ENCODE data around the gene BCL2L12.

BCL2L12 gene

GRCh38 chr19:49643466-49643865 is 22.3 kb upstream of the BCL2L12 start:
- TF ChIP-seq KLF1 (tag by site-specific recombination; IDR thresholded peaks at IDR 0.05) (peak; percentile 7; the same call in 1 of the 2 replicates), EGR2 (tag by site-specific recombination; IDR thresholded peaks at IDR 0.05; ENCODE audit: low read depth) (no peak)
- H3K27ac ChIP-seq (ENCODE audit: extremely low read depth, low read depth, low read length) = no peak overlapping the region
- H3K9me3 ChIP-seq (ENCODE audit: control insufficient read depth, insufficient read depth, low read depth, low read length) = no peaks in the 10 kb centered on the region
- H3K4me1 ChIP-seq (ENCODE audit: control insufficient read depth, insufficient read depth, low read length) = peaks cover 22% of the 10 kb centered on the region
- H3K36me3 ChIP-seq (ENCODE audit: control insufficient read depth in 2 of 2, insufficient read depth in 1 of 2, low read length in 2 of 2) = peaks cover 19 to 46% of the 10 kb centered on the region in 2 experiments
- no peak overlapping the region for H3K4me3 ChIP-seq (ENCODE audit: low read depth, low read length)
- POLR2A ChIA-PET = interaction anchor here (1.0 to 2.7 kb wide), 4 partner anchors 14 to 33 kb away, joined by 3 to 9 read pairs (median 4); no protein-coding TSS in a partner anchor
- CTCF ChIA-PET = interaction anchor here (0.6 to 6.5 kb wide), 6 partner anchors 11 to 1325 kb away, joined by 3 to 59 read pairs (median 4); partner anchors contain the start of gene PRR12

- TF ChIP-seq ZSCAN16 (tag by site-specific recombination; IDR thresholded peaks at IDR 0.05) = no peak
- TF ChIP-seq ZNF16 (tag by site-specific recombination; IDR thresholded peaks at IDR 0.05; ENCODE audit: low read depth) = no peak
- TF ChIP-seq PBX3 (CRISPR knock-in tag; IDR thresholded peaks at IDR 0.05) = no peak
- TF ChIP-seq ZNF629 (tag by site-specific recombination; IDR thresholded peaks at IDR 0.05) = no peak
- no peak for TF ChIP-seq ZFHX2 (tag by site-specific recombination; conservative IDR thresholded peaks at IDR 0.05)
- Histone ChIP-seq H3K4me3 (ENCODE audit: low read depth, low read length) (no peak overlapping the region), H3K9me3 (ENCODE audit: control insufficient read depth, insufficient read depth, low read depth, low read length) (no peaks in the 10 kb centered on the region), H3K4me1 (ENCODE audit: control insufficient read depth, insufficient read depth, low read length) (peaks cover 14% of the 10 kb centered on the region), H3K36me3 (ENCODE audit: control insufficient read depth in 2 of 2, insufficient read depth in 1 of 2, low read length in 2 of 2) (peaks cover 37 to 64% of the 10 kb centered on the region in 2 experiments), H3K27ac (ENCODE audit: extremely low read depth, low read depth, low read length) (peak overlapping the region; percentile 7; the same call in 1 of the 2 replicates)
- ChIA-PET CTCF (interaction anchor here (6.5 kb wide), 1 partner anchor 27 kb away, joined by 59 read pairs; no protein-coding TSS in a partner anchor), POLR2A (interaction anchor here (0.6 to 1.4 kb wide), 4 partner anchors 10 to 124 kb away, joined by 3 to 11 read pairs (median 5); partner anchors contain the start of genes BCL2L12, IRF3 and PRMT1)
Observed at GRCh38 chr19:49645592-49645991, 20.1 kb upstream of the BCL2L12 start.

- H3K4me1 ChIP-seq (ENCODE audit: control insufficient read depth, insufficient read depth, low read length) = peaks cover 10% of the 10 kb centered on the region
- POLR2A ChIA-PET = interaction anchor here (0.6 to 1.4 kb wide), 4 partner anchors 10 to 125 kb away, joined by 3 to 11 read pairs (median 5); partner anchors contain the start of genes BCL2L12, IRF3 and PRMT1
- no peaks in the 10 kb centered on the region for H3K9me3 ChIP-seq (ENCODE audit: control insufficient read depth, insufficient read depth, low read depth, low read length)
- no peak overlapping the region for H3K27ac ChIP-seq (ENCODE audit: extremely low read depth, low read depth, low read length)
- peaks cover 37 to 66% of the 10 kb centered on the region in 2 experiments for H3K36me3 ChIP-seq (ENCODE audit: control insufficient read depth in 2 of 2, insufficient read depth in 1 of 2, low read length in 2 of 2)
- no peak overlapping the region for H3K4me3 ChIP-seq (ENCODE audit: low read depth, low read length)
- CTCF ChIA-PET = no interaction called here
- no peak for TF ChIP-seq ZSCAN23 (tag by site-specific recombination; IDR thresholded peaks at IDR 0.05)
- TF ChIP-seq ZNF654 (tag by site-specific recombination; IDR thresholded peaks at IDR 0.05; ENCODE audit: low read depth) = no peak
- TF ChIP-seq ZNF639 (tag by site-specific recombination; IDR thresholded peaks at IDR 0.05) = no peak
- TF ChIP-seq ZSCAN18 (tag by site-specific recombination; IDR thresholded peaks at IDR 0.05) = no peak
- TF ChIP-seq ZNF174 (tag by site-specific recombination; IDR thresholded peaks at IDR 0.05) = no peak
- no peak for TF ChIP-seq ZBTB11 (tag by site-specific recombination; conservative IDR thresholded peaks at IDR 0.05; ENCODE audit: low read depth)
- no peak for TF ChIP-seq ZNF16 (tag by site-specific recombination; IDR thresholded peaks at IDR 0.05; ENCODE audit: low read depth)
- no peak for TF ChIP-seq FEZF1 (tag by site-specific recombination; IDR thresholded peaks at IDR 0.05)
- TF ChIP-seq ZNF157 (tag by site-specific recombination; IDR thresholded peaks at IDR 0.05) = no peak
- TF ChIP-seq SP2 (tag by site-specific recombination; IDR thresholded peaks at IDR 0.05) = no peak
- no peak for TF ChIP-seq ZNF146 (tag by site-specific recombination; IDR thresholded peaks at IDR 0.05)
- no peak for TF ChIP-seq PRDM1 (tag by site-specific recombination; IDR thresholded peaks at IDR 0.05)
- TF ChIP-seq BCL6B (tag by site-specific recombination; IDR thresholded peaks at IDR 0.05) = no peak
- no peak for TF ChIP-seq KLF10 (tag by site-specific recombination; IDR thresholded peaks at IDR 0.05)
Observed at GRCh38 chr19:49645995-49646394, 19.7 kb upstream of the BCL2L12 start.
